ENCODE data around the gene PMP22.

The PMP22 gene

DNA sequence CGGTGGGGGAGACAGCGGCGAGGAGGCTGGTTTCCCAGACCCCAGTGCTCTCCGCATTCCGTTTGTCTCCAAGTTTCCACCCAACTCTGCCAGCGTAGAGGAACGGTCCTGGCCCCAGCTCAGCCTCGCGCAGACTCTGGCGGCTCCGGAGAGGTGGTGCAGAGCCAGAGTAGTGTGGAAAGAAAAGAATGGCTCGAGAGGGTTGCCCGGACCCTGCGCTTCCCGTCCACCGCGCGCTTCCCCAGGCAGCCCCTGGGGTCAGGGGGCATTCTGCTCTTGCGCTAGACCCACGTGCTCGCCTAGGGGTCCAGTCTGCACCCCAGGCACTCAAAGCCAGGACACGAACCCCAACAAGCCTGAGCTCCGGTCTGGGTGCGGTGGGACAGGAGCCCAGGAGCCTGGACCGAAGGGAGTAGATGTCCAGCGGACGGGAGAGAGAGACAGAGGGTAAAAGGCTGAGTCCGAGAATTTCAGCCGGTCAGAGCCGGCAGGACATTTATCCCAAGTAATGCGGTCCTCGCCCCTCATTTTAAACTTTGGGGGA, 3.8 kb downstream of the PMP22 start:
- H3K27ac ChIP-seq (ENCODE audit: low read depth, low read length), result peak overlapping the region; percentile 94
- H3K9ac ChIP-seq (ENCODE audit: low read length), result peak overlapping the region; percentile 89
- H3K4me1 ChIP-seq (ENCODE audit: control insufficient read depth, insufficient read depth, low read length), result peaks cover 29% of the 10 kb centered on the region
- peak overlapping the region; percentile 91 for H3K4me3 ChIP-seq (ENCODE audit: low read length)
- H3K36me3 ChIP-seq (ENCODE audit: control insufficient read depth, insufficient read depth, low read length), result peaks cover 17% of the 10 kb centered on the region
- no peaks in the 10 kb centered on the region for H3K27me3 ChIP-seq (ENCODE audit: control insufficient read depth, insufficient read depth, low read length)

DNA sequence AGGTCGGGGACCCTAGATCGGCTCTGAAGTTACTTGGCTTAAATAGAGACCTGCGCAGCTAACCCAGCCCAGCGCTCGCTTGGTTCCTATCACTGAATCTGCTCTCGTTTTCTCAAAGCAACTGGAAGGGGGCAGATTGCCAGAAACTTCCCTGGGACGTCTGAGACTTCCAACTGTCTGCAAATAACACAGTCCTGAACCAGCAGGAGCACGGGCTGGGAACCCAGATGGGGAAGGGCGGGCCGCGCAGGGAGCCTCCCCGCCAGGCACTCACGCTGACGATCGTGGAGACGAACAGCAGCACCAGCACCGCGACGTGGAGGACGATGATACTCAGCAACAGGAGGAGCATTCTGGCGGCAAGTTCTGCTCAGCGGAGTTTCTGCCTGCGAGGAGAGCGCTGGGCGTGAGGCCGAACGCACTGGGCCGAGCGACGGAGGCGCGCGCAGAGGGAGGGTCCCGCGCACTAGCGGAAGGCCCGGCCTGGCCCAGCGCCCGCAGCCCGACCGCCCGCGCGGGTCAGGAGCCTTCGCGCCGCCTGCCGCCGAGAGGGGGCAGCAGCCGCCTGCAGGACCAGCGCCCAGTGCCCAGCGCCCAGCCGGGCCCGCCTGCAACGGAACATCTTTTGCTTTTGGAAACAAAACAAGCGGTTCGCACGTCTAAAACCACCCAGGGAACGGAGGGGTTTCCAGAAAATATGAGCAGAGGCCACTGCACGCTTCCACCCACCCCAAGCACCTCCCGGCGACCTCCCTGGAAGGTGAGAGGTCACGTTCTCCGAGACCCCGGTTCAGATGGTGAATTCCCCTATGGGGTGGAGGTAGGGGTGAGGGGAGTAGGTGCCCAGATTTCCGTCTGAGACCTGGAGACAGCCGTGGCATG, 4.5 kb downstream of the PMP22 start:
- Histone ChIP-seq H3K27me3 (ENCODE audit: control insufficient read depth, insufficient read depth, low read length) (no peaks in the 10 kb centered on the region), H3K4me3 (ENCODE audit: low read length) (peak overlapping the region; percentile 91), H3K9ac (ENCODE audit: low read length) (peak overlapping the region; percentile 89), H3K36me3 (ENCODE audit: control insufficient read depth, insufficient read depth, low read length) (peaks cover 17% of the 10 kb centered on the region), H3K27ac (ENCODE audit: low read depth, low read length) (peak overlapping the region; percentile 94), H3K4me1 (ENCODE audit: control insufficient read depth, insufficient read depth, low read length) (peaks cover 35% of the 10 kb centered on the region)

DNA sequence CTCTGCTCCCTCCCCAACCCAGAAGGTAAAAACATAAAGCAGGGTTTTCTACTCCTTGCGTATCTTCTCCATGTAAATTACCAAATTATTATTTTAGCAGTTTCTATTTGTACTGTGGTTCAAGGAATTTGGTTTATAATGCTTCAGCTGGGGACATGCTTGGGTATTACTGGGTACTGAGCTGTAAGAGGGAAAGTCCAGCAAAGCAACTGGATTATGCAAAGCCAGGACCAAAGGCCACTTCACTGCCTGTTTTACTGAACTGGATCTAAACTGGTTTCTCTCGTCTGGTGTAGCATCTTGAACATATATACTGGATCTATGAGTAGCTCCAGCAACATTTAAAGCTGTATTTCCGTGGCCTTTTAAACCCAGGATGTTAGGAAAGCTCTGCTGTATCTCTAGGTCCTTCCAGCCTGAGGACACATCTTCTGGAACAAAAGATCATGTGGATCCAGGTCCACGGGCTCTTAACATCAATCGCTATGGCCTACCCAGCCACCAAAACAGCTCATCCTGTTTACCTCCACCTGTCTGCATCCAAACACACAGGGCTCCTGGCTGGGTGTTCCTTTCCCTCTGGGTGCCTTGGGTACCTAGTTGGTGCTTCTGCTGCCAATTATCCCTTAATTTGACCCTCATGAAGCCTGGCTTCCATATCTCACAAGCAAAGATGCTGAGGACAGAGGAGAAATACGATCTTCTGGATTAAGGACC, 7.2 kb downstream of the PMP22 start:
- H3K9ac ChIP-seq (ENCODE audit: low read length), result no peak overlapping the region

DNA sequence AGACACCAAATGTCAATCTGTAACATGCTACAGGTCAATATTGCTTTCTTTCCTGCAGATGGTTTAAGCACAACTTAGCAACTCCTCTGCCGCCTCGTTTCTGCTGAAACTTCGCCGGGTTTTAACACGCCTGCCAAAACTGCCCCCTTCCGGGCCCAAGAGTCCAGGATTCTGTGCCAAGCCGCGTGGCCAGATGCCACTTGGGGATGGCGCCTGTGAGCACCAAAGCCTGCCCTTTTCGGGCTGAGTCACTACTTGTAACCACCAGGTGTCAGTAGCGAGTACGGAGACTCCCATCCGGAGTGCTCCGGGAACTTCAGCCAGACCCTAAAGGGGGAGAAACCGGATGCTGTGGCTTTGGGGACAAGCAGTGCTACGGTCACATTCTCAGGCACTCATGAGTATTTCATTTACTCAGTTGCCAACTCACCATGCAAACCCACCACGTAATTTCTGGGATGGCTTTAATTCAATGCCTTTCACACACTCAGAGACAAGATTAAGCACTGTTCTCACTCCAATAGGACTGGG, 7.8 kb downstream of the PMP22 start:
- peaks cover 42% of the 10 kb centered on the region for H3K4me1 ChIP-seq (ENCODE audit: control insufficient read depth, insufficient read depth, low read length)
- H3K36me3 ChIP-seq (ENCODE audit: control insufficient read depth, insufficient read depth, low read length), result peaks cover 22% of the 10 kb centered on the region
- H3K27ac ChIP-seq (ENCODE audit: low read depth, low read length), result no peak overlapping the region
- no peaks in the 10 kb centered on the region for H3K27me3 ChIP-seq (ENCODE audit: control insufficient read depth, insufficient read depth, low read length)
- H3K9ac ChIP-seq (ENCODE audit: low read length), result no peak overlapping the region
- peak overlapping the region; percentile 27 for H3K4me3 ChIP-seq (ENCODE audit: low read length)

More for the DNA sequence above, 7.2 kb downstream of the PMP22 start:
- Histone ChIP-seq H3K4me3 (ENCODE audit: low read length) (peak overlapping the region; percentile 30), H3K4me1 (ENCODE audit: control insufficient read depth, insufficient read depth, low read length) (peaks cover 42% of the 10 kb centered on the region), H3K36me3 (ENCODE audit: control insufficient read depth, insufficient read depth, low read length) (peaks cover 22% of the 10 kb centered on the region), H3K27ac (ENCODE audit: low read depth, low read length) (no peak overlapping the region), H3K27me3 (ENCODE audit: control insufficient read depth, insufficient read depth, low read length) (no peaks in the 10 kb centered on the region)

DNA sequence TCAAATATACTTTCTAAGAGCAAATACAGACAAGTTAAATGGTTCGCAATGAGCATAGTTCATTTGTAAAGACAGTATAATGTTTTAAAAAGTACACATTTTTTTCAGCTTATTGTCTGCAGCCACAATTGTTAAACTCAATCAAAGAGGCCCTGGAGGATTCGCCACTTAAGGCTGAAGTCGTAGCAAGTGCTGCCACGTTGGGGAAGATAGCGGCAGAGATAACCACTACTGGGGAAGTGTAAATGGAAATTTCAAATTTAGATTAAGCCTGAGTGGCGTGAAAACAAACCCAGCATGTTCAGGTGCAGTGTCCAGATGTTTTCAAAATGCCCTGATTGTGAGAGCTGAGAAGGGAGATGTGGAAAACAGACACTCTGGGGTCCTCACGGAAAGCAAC, 8.4 kb downstream of the PMP22 start:
- Histone ChIP-seq H3K27me3 (ENCODE audit: control insufficient read depth, insufficient read depth, low read length) (no peaks in the 10 kb centered on the region), H3K9ac (ENCODE audit: low read length) (no peak overlapping the region), H3K27ac (ENCODE audit: low read depth, low read length) (no peak overlapping the region), H3K36me3 (ENCODE audit: control insufficient read depth, insufficient read depth, low read length) (peaks cover 22% of the 10 kb centered on the region), H3K4me1 (ENCODE audit: control insufficient read depth, insufficient read depth, low read length) (peaks cover 48% of the 10 kb centered on the region), H3K4me3 (ENCODE audit: low read length) (no peak overlapping the region)

DNA sequence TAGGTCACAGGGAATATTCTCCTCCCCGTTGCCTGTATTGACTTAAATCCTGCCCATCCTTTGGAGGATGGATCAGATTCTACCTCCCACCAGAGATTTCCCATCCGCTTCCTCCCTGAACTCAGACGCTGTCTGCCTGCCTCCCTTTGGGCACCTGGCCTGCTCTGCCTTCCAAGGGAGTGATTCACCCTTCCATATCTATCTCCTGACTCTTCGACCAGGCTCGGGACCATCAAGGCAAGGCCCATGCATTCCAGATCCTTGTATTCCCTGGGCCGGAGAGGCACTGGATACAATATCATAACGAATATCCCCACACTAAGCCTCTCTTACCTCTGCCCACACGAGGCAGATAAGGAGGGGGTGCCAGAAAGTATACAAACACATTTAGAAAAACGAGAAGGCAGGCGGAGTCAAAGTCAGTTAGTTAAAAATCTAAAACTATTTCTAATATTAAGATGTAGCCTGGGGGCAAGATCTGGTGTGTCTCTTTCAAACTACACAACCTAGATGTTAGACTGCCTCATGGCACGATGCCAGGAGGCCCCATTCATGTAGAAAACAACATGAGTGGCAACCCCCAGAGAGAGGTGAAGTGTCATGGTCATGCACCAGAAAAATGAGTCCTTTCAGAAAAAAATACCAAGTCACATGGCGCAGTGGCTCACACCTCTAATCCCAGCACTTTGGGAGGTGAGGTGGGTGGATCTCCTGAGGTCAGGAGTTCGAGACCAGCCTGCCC, 9.2 kb downstream of the PMP22 start:
- Histone ChIP-seq H3K36me3 (ENCODE audit: control insufficient read depth, insufficient read depth, low read length) (peaks cover 26% of the 10 kb centered on the region), H3K27ac (ENCODE audit: low read depth, low read length) (no peak overlapping the region), H3K27me3 (ENCODE audit: control insufficient read depth, insufficient read depth, low read length) (no peaks in the 10 kb centered on the region), H3K9ac (ENCODE audit: low read length) (no peak overlapping the region), H3K4me3 (ENCODE audit: low read length) (no peak overlapping the region), H3K4me1 (ENCODE audit: control insufficient read depth, insufficient read depth, low read length) (peaks cover 53% of the 10 kb centered on the region)

DNA sequence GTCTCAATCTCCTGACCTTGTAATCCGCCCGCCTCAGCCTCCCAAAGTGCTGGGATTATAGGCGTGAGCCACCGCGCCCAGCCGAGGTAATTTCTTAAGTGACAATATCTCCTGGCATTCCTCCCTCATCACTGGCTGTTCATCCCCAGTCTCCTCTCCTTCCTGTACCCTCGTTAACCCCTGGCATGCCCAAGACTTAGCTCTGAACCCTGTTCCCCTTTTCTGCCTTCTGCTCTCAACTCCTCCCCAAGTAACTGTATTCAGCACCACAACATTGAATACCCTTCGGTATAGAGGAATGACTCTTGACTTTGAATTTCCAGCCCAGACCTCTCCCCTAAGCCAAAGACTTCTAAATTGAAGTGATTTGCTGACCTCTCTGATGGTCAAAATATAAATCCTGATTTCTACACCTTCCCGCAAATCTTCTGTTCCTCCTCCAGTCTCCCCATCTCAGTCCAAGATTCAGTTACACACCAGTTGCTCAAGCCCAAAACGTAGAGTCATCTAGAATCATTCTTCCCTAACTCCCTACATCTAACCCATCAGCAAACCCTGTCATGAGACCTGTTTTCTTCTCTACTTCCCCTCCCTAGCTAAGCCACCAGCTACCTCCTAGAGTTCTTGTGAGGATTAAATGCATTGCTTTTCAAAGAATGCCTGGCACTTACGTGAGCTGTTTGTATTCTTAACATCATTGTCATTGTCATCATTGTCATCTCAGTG, 14.8 kb downstream of the PMP22 start:
- peaks cover 18% of the 10 kb centered on the region for H3K36me3 ChIP-seq (ENCODE audit: control insufficient read depth, insufficient read depth, low read length)
- H3K27ac ChIP-seq (ENCODE audit: low read depth, low read length), result peak overlapping the region; percentile 10
- peaks cover 47% of the 10 kb centered on the region for H3K4me1 ChIP-seq (ENCODE audit: control insufficient read depth, insufficient read depth, low read length)

DNA sequence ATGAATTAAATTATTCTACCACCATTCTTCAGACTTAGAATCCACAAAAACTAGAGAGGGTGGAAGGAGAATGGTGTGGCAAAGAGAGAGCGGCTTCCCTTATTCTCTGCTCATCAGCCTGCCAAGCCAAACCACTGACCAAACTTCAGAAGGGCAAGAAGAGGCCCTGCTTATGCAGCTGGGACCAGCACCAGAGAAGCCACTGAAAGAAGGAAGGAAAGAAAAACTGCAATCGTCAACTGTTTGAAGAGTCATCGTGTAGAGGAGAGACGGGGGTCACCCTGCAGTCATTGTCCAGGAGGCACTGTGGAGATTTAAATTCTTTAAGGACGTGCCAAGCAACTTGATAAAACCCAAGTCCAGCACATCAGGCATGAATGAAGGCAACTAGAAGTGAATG, 15.6 kb downstream of the PMP22 start:
- Histone ChIP-seq H3K27ac (ENCODE audit: low read depth, low read length) (no peak overlapping the region), H3K4me1 (ENCODE audit: control insufficient read depth, insufficient read depth, low read length) (peaks cover 49% of the 10 kb centered on the region), H3K4me3 (ENCODE audit: low read length) (no peak overlapping the region), H3K27me3 (ENCODE audit: control insufficient read depth, insufficient read depth, low read length) (no peaks in the 10 kb centered on the region), H3K36me3 (ENCODE audit: control insufficient read depth, insufficient read depth, low read length) (peaks cover 18% of the 10 kb centered on the region), H3K9ac (ENCODE audit: low read length) (no peak overlapping the region)

More for the DNA sequence above, 14.8 kb downstream of the PMP22 start:
- H3K9ac ChIP-seq (ENCODE audit: low read length), result no peak overlapping the region
- no peaks in the 10 kb centered on the region for H3K27me3 ChIP-seq (ENCODE audit: control insufficient read depth, insufficient read depth, low read length)
- H3K4me3 ChIP-seq (ENCODE audit: low read length), result no peak overlapping the region

DNA sequence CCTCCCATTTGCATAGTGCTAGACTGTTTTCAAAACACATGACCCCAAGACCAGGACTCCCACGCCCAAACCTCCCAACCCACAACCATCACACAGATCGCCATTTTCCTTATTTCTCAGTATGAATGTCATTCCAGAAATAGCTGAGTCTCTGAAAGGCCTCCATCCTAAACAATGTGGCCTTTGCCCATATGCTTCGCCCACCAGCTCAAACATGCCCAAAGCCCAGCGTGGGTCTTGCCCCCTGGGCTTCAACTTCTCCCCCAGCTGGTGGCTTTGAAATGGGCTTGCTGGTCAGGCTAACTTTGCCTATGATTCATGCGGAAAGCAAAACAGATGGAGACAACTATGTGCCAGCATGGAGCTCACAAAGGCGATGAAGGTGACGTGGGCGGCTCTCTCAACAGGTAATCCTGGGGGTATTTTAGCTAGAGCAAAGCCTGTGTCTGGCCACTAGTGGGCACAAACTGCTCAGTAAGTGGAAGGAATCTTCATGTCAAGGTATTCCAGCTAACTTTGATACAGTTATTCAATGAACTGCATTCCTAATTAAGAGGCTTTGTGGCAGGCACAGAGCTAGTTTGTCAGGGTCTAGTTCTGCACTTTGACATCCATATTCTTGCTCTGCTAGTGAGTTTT, 17.1 kb downstream of the PMP22 start:
- H3K27me3 ChIP-seq (ENCODE audit: control insufficient read depth, insufficient read depth, low read length), result no peaks in the 10 kb centered on the region
- peaks cover 13% of the 10 kb centered on the region for H3K36me3 ChIP-seq (ENCODE audit: control insufficient read depth, insufficient read depth, low read length)
- no peak overlapping the region for H3K4me3 ChIP-seq (ENCODE audit: low read length)
- H3K27ac ChIP-seq (ENCODE audit: low read depth, low read length), result no peak overlapping the region
- H3K9ac ChIP-seq (ENCODE audit: low read length), result no peak overlapping the region
- peaks cover 42% of the 10 kb centered on the region for H3K4me1 ChIP-seq (ENCODE audit: control insufficient read depth, insufficient read depth, low read length)

DNA sequence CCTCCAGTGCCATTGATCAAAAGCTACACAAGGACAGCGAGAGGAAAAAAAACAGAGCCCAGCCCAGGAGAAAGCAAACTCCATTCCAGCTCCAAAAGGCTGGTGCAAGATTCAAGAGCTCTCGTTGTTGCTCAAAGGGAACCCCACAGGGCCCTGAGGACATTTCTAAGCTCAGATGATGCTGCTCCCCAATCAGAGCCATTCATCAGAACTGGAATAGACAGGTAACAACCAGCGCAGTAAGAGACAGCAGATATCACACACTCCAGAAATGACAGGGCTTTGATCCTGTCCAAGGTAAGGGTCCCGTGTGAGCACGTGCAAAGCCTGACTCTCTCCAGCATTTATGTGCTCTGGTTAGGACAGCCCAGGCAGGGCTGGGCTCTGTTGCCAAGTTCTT, 20.1 kb downstream of the PMP22 start:
- Histone ChIP-seq H3K4me1 (ENCODE audit: control insufficient read depth, insufficient read depth, low read length) (peaks cover 29% of the 10 kb centered on the region), H3K36me3 (ENCODE audit: control insufficient read depth, insufficient read depth, low read length) (peaks cover 8% of the 10 kb centered on the region), H3K27me3 (ENCODE audit: control insufficient read depth, insufficient read depth, low read length) (no peaks in the 10 kb centered on the region), H3K9ac (ENCODE audit: low read length) (no peak overlapping the region), H3K4me3 (ENCODE audit: low read length) (no peak overlapping the region), H3K27ac (ENCODE audit: low read depth, low read length) (peak overlapping the region; percentile 19)

DNA sequence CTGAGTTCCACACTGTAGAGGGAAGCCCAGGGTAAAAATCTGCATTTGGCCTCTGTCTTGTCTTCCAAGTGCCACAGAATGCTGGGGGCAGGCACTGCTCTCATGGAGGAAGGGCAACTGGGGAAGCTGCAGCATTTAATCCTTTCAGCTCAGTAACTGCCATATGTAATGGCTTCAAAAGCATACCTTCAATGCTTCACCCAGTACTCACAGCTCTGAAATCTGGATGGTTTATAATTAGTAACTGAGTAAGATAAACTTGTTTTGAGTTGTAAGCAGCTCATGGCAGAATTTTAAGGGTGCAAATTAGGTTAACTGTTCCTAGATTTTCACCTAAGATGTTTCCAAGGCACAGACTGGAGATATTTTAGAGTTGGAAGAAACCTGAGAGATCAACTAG, 24.5 kb downstream of the PMP22 start:
- no peak overlapping the region for H3K27ac ChIP-seq (ENCODE audit: low read depth, low read length)
- H3K27me3 ChIP-seq (ENCODE audit: control insufficient read depth, insufficient read depth, low read length), result no peaks in the 10 kb centered on the region
- H3K9ac ChIP-seq (ENCODE audit: low read length), result no peak overlapping the region
- H3K4me1 ChIP-seq (ENCODE audit: control insufficient read depth, insufficient read depth, low read length), result peaks cover 8% of the 10 kb centered on the region
- peaks cover 10% of the 10 kb centered on the region for H3K36me3 ChIP-seq (ENCODE audit: control insufficient read depth, insufficient read depth, low read length)
- no peak overlapping the region for H3K4me3 ChIP-seq (ENCODE audit: low read length)

All from rectal smooth muscle tissue (tissue), 1 donor.